LNCaP clone FGC (cell line): Measurements from ENCODE around the gene ERGIC1.

Experiments used
- DNase-seq: peaks from one replicate; pipeline ENCODE4 v3.0.0-alpha.2; 2011; ENCODE audit warnings: low read depth
- H3K4me3 ChIP-seq: 2 replicates; pipeline ENCODE4 v1.5.1; 2011; ENCODE audit warnings: mild to moderate bottlenecking, low read depth, low read length, control low read depth
- CTCF ChIP-seq: IDR thresholded peaks from 2 replicates; pipeline ENCODE4 v1.5.1; 2012; ENCODE audit warnings: mild to moderate bottlenecking; ENCODE audit not compliant: control insufficient read depth, insufficient read depth; ENCODE audit errors: extremely low read depth

The ERGIC1 gene

GRCh38 chr5:172925336-172925948, 91.4 kb downstream of the ERGIC1 start:
- no peak overlapping the region for H3K4me3 ChIP-seq
- no peak for TF ChIP-seq CTCF
- DNase-seq: no peak

- no peak for DNase-seq
- no peak for TF ChIP-seq CTCF
- no peak overlapping the region for H3K4me3 ChIP-seq
Observed at GRCh38 chr5:172926008-172926523, 92.0 kb downstream of the ERGIC1 start.

GRCh38 chr5:172926796-172927195, 92.7 kb downstream of the ERGIC1 start:
- H3K4me3 ChIP-seq: no peak overlapping the region
- no peak for TF ChIP-seq CTCF
- no peak for DNase-seq

- TF ChIP-seq CTCF: no peak
- H3K4me3 ChIP-seq: no peak overlapping the region
- DNase-seq: no peak
Observed at GRCh38 chr5:172929371-172929838, 95.4 kb downstream of the ERGIC1 start.

GRCh38 chr5:172931001-172931536, 97.0 kb downstream of the ERGIC1 start:
- TF ChIP-seq CTCF: no peak
- no peak for DNase-seq
- no peak overlapping the region for H3K4me3 ChIP-seq

- no peak for DNase-seq
- peak; percentile 95 for TF ChIP-seq CTCF
- H3K4me3 ChIP-seq: no peak overlapping the region
Observed at GRCh38 chr5:172932313-172933017, 98.4 kb downstream of the ERGIC1 start.
